CMK (cell line): ENCODE results near the gene C6orf62.
A peak's percentile ranks its signal among the peaks of the same experiment; 100 is the strongest.
"Not testable (repeated sequence)": the region's sequence is repeated elsewhere in the genome, so short reads cannot be mapped to it uniquely, and the experiment has no call there.

ENCODE experiments used
- DNase-seq: peaks from one replicate; pipeline ENCODE4 v3.0.0-alpha.2; 2010; ENCODE audit warnings: low read depth

C6orf62 gene

GRCh38 chr6:24668066-24668996 is 50.6 kb downstream of the C6orf62 start:
- DNase-seq: not testable (repeated sequence)

GRCh38 chr6:24667378-24667803 is 51.6 kb downstream of the C6orf62 start:
- no peak for DNase-seq

- peak; percentile 94 for DNase-seq
These were observed 52.1 kb downstream of the C6orf62 start, which contains the start of the genes ACOT13 and TDP2 for GRCh38 chr6:24666641-24667377. ACOT13 (plus strand) TSS chr6:24667077; CDS start chr6:24667264, 187 bp downstream. TDP2 (minus strand) TSS chr6:24666899; CDS start chr6:24666862, 37 bp downstream.

- DNase-seq: no peak
These were observed 52.8 kb downstream of the C6orf62 start for GRCh38 chr6:24666097-24666640.

- no peak for DNase-seq
These were observed 54.6 kb downstream of the C6orf62 start for GRCh38 chr6:24664046-24664987.

- no peak for DNase-seq
These were observed 55.8 kb downstream of the C6orf62 start for GRCh38 chr6:24663189-24663588.

GRCh38 chr6:24662236-24662635 is 56.7 kb downstream of the C6orf62 start:
- no peak for DNase-seq

GRCh38 chr6:24661759-24662158 is 57.2 kb downstream of the C6orf62 start:
- DNase-seq: not testable (repeated sequence)

GRCh38 chr6:24660105-24660504 is 58.8 kb downstream of the C6orf62 start:
- no peak for DNase-seq

- DNase-seq: no peak
These were observed 59.4 kb downstream of the C6orf62 start for GRCh38 chr6:24659561-24659960.

GRCh38 chr6:24658573-24659560 is 60.1 kb downstream of the C6orf62 start:
- DNase-seq: no peak

- DNase-seq: no peak
These were observed 63.7 kb downstream of the C6orf62 start for GRCh38 chr6:24655215-24655614.
